GM12878 (cell line): ENCODE data around the gene SMIM43. TPM values are rescaled to one million over a fixed set of nuclear protein-coding genes. Genes with fewer than 3 reads are reported as not detected.

Source experiments
- ATAC-seq: fragments of 200-7000 bp; cut with Tn5 transposase; 3 replicates; pipeline ENCODE4 v1.9.1; 2020; ENCODE audit warnings: mild to moderate bottlenecking, moderate library complexity
- BruUV-seq: library from RNA; stranded (reverse); fragments of 400-500 nt; replicated peaks from 2 replicates; lab custom pipeline; 2021; lab: Mats Ljungman, UMichigan
- CTCF ChIA-PET: fragments of 300-600 bp; sonication (Branson Sonifier 250); formaldehyde crosslinking; extraction: SDS; loops from one replicate; lab custom pipeline; 2021; ENCODE audit warnings: inconsistent platforms; lab: Yijun Ruan, JAX
- POLR2A ChIA-PET: fragments of 350-600 bp; formaldehyde crosslinking; extraction: SDS; loops from one replicate; lab custom pipeline; 2021; ENCODE audit warnings: inconsistent platforms; lab: Charles Lee
- RAD21 ChIA-PET: fragments of 300-600 bp; sonication (Branson Sonifier 250); formaldehyde crosslinking; loops from one replicate; lab custom pipeline; 2023; ENCODE audit warnings: antibody characterized with exemption; ENCODE audit not compliant: unreplicated experiment; lab: Charles Lee
- SMC1A ChIA-PET: fragments of 300-600 bp; sonication (Branson Sonifier 250); formaldehyde crosslinking; loops from one replicate; lab custom pipeline; 2023; ENCODE audit not compliant: unreplicated experiment, uncharacterized antibody; lab: Charles Lee
- DNase-seq: peaks from one replicate; pipeline ENCODE4 v3.0.0-alpha.2; 2011; ENCODE audit warnings: low read depth, low spot score
- FAIRE-seq: peaks from 3 replicates; lab custom pipeline; 2011; peaks lifted over from hg19 to GRCh38; lab: Jason Lieb, UNC
- H2AFZ ChIP-seq: 2 replicates; pipeline ENCODE4 v1.6.0; 2011; ENCODE audit warnings: low read depth, low read length, control low read depth; ENCODE audit not compliant: control insufficient read depth
- H3K27ac ChIP-seq: 2 replicates; pipeline ENCODE4 v1.5.1; 2011; ENCODE audit warnings: control low read depth; ENCODE audit not compliant: control insufficient read depth, insufficient read depth
- H3K27me3 ChIP-seq, 2 experiments: replicated peaks in 1 of 2; 2 replicates each; pipeline versions ENCODE4 v1.6.0 to v1.6.1; 2011; ENCODE audit warnings: low read length in 1 of 2; ENCODE audit not compliant: control insufficient read depth in 2 of 2, insufficient read depth in 2 of 2
- H3K36me3 ChIP-seq, 2 experiments: 2 replicates each; pipeline ENCODE4 v1.5.1; 2011; ENCODE audit warnings: low read length in 1 of 2; ENCODE audit not compliant: control insufficient read depth in 2 of 2, insufficient read depth in 2 of 2
- H3K4me1 ChIP-seq: 2 replicates; pipeline ENCODE4 v1.6.1; 2011; ENCODE audit warnings: mild to moderate bottlenecking, low read length, moderate library complexity, mixed read lengths; ENCODE audit not compliant: control insufficient read depth, insufficient read depth
- H3K4me2 ChIP-seq: 2 replicates; pipeline ENCODE4 v1.6.0; 2011; ENCODE audit warnings: control low read depth; ENCODE audit not compliant: control insufficient read depth, insufficient read depth
- H3K4me3 ChIP-seq: fragments of 200-600 bp; sonication (generic); 2 replicates; pipeline ENCODE4 v1.5.1; 2016
- H3K79me2 ChIP-seq: 2 replicates; pipeline ENCODE4 v1.6.0; 2011; ENCODE audit warnings: low read length; ENCODE audit not compliant: control insufficient read depth, insufficient read depth
- H3K9ac ChIP-seq: 2 replicates; pipeline ENCODE4 v1.8.0; 2011; ENCODE audit warnings: low read length, control low read depth, mixed read lengths; ENCODE audit not compliant: control insufficient read depth, insufficient read depth
- H3K9me3 ChIP-seq: replicated peaks from 3 replicates; pipeline ENCODE4 v1.5.1; 2011; ENCODE audit warnings: mild to moderate bottlenecking, low read length; ENCODE audit not compliant: control insufficient read depth, insufficient read depth
- H4K20me1 ChIP-seq: 2 replicates; pipeline ENCODE4 v1.6.0; 2011; ENCODE audit not compliant: control insufficient read depth, insufficient read depth
- BACH1 ChIP-seq: fragments of 450-650 bp; IDR thresholded peaks from 2 replicates; pipeline ENCODE4 v1.6.1; 2017; ENCODE audit warnings: mild to moderate bottlenecking, borderline replicate concordance
- DPF2 ChIP-seq: fragments of 450-650 bp; IDR thresholded peaks from 2 replicates; pipeline ENCODE4 v1.6.1; 2017; ENCODE audit warnings: mild to moderate bottlenecking
- EGR1 ChIP-seq, 2 experiments: IDR thresholded peaks; 1 replicate in 1 of 2; 2 replicates in 1 of 2; pipeline ENCODE4 v1.6.1; 2011 to 2012; ENCODE audit warnings: low read depth in 2 of 2, low read length in 2 of 2, borderline replicate concordance in 1 of 2, mild to moderate bottlenecking in 1 of 2, moderate library complexity in 1 of 2
- HDGF ChIP-seq: fragments of 450-650 bp; IDR thresholded peaks from 2 replicates; pipeline ENCODE4 v1.6.1; 2016; ENCODE audit warnings: antibody characterized with exemption
- KDM1A ChIP-seq: fragments of 200-600 bp; sonication (generic); IDR thresholded peaks from 2 replicates; pipeline ENCODE4 v1.6.1; 2016; ENCODE audit warnings: borderline replicate concordance
- LARP7 ChIP-seq: fragments of 450-650 bp; IDR thresholded peaks from 2 replicates; pipeline ENCODE4 v1.6.1; 2017; ENCODE audit warnings: mild to moderate bottlenecking
- MEF2A ChIP-seq: IDR thresholded peaks from 2 replicates; pipeline ENCODE4 v1.6.1; 2011; ENCODE audit warnings: low read depth, mild to moderate bottlenecking, low read length, moderate library complexity; ENCODE audit not compliant: insufficient read depth
- NFYB ChIP-seq: IDR thresholded peaks from 2 replicates; pipeline ENCODE4 v1.6.1; 2011; ENCODE audit warnings: low read depth, mild to moderate bottlenecking, low read length, improper control_type of control experiment, moderate library complexity; ENCODE audit not compliant: insufficient read depth
- POLR2AphosphoS5 ChIP-seq: IDR thresholded peaks from 2 replicates; pipeline ENCODE4 v1.6.1; 2011; ENCODE audit warnings: mild to moderate bottlenecking, low read length, inconsistent platforms
- RAD51 ChIP-seq: fragments of 450-650 bp; IDR thresholded peaks from 2 replicates; pipeline ENCODE4 v1.6.1; 2016; ENCODE audit warnings: moderate library complexity, mild to moderate bottlenecking, inconsistent platforms
- RB1 ChIP-seq: fragments of 450-650 bp; formaldehyde crosslinking; IDR thresholded peaks from 2 replicates; pipeline ENCODE4 v1.6.1; 2017; ENCODE audit warnings: mild to moderate bottlenecking, borderline replicate concordance
- YY1 ChIP-seq: IDR thresholded peaks from 2 replicates; pipeline ENCODE4 v1.6.1; 2011; ENCODE audit warnings: low read depth, mild to moderate bottlenecking, low read length
- ZNF24 ChIP-seq: fragments of 450-650 bp; IDR thresholded peaks from 2 replicates; pipeline ENCODE4 v1.6.1; 2017; ENCODE audit warnings: antibody characterized with exemption, mild to moderate bottlenecking
- WGBS: methylation state at CpG from one replicate; pipeline ENCODE4 v1.1.6; 2016; ENCODE audit warnings: low lambda C conversion rate; ENCODE audit not compliant: insufficient replicate concordance, insufficient coverage; ENCODE audit errors: missing lambda C conversion rate; 5-methylcytosine and 5-hydroxymethylcytosine counted together
- in situ Hi-C: fragments of 300-500 bp; cut with MboI; formaldehyde crosslinking; loops from 9 replicates; pipeline ENCODE4 v1.14.3; 2018; ENCODE audit warnings: mixed read lengths
- intact Hi-C: fragments of 100-400 bp; cut with micrococcal nuclease; formaldehyde crosslinking; loops from one replicate; pipeline ENCODE4 v1.14.2; 2022; ENCODE audit not compliant: unreplicated experiment
- polyA plus RNA-seq, 11 experiments: library from polyadenylated mRNA; depleted of rRNA in 4 of 11; unstranded in 6 of 11; stranded (reverse) in 5 of 11; fragments of >200 nt; fragmentation: Nextera tagmentation in 4 of 11; fragmentation: Illumina TruSeq in 1 of 11; extraction: Ambion mirVana in 4 of 11; extraction: Trizol in 1 of 11; gene quantifications; 1 replicate in 1 of 11; 2 replicates in 10 of 11; pipeline versions ENCODE4 v1.2.1 to v1.2.3, GENCODE V29; 2011 to 2016; ENCODE audit warnings: inconsistent platforms in 2 of 11, missing spikeins in 2 of 11, low read depth in 1 of 11
- total RNA-seq, 4 experiments: library from RNA; depleted of rRNA in 3 of 4; stranded (reverse); fragments of >200 nt in 3 of 4; fragmentation: Illumina TruSeq in 1 of 4; extraction: Trizol in 1 of 4; gene quantifications; 2 replicates each; pipeline versions ENCODE4 v1.2.1 to v1.2.3, GENCODE V29; 2013 to 2021
- TF ChIP-seq, protein P1 (sequence below): IDR thresholded peaks from 2 replicates; pipeline ENCODE4 v1.6.1; 2012; ENCODE audit warnings: improper control_type of control experiment, low read depth, low read length; ENCODE audit not compliant: insufficient replicate concordance
- TF ChIP-seq, protein P2 (sequence below): IDR thresholded peaks from 2 replicates; pipeline ENCODE4 v1.6.1; 2012; ENCODE audit warnings: low read depth, low read length, improper control_type of control experiment
- TF ChIP-seq, protein P3 (sequence below): IDR thresholded peaks from 2 replicates; pipeline ENCODE4 v1.6.1; 2011; ENCODE audit warnings: borderline replicate concordance, low read depth, mild to moderate bottlenecking, moderate library complexity, low read length; ENCODE audit not compliant: insufficient read depth, poor library complexity, severe bottlenecking

SMIM43 gene
- total and polyA plus RNA-seq, 10 of the 15 experiments (the other 5 are each of a cell fraction or from before 2014, with no cell fraction given) = 0.12 TPM; not detected in 9

DNA sequence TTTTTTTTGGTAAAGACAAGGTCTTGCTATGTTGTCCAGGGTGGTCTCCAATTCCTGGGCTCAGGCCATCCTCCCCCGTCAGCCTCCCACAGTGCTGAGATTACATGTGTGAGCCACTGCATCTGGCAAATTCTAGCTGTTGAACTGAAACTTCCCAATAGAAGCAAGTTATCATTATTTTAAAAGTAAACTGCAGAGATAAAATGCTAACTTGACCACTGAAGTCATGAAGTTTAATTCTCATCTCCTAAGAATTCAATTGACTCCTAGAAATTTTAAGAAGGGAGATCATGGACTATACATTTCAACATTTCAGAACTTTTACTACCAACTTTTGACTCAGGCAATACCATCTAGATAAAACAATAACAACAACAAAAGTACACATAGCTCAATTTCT is 24.5 kb upstream of the SMIM43 start (continued):
- TF ChIP-seq, protein P1, sequence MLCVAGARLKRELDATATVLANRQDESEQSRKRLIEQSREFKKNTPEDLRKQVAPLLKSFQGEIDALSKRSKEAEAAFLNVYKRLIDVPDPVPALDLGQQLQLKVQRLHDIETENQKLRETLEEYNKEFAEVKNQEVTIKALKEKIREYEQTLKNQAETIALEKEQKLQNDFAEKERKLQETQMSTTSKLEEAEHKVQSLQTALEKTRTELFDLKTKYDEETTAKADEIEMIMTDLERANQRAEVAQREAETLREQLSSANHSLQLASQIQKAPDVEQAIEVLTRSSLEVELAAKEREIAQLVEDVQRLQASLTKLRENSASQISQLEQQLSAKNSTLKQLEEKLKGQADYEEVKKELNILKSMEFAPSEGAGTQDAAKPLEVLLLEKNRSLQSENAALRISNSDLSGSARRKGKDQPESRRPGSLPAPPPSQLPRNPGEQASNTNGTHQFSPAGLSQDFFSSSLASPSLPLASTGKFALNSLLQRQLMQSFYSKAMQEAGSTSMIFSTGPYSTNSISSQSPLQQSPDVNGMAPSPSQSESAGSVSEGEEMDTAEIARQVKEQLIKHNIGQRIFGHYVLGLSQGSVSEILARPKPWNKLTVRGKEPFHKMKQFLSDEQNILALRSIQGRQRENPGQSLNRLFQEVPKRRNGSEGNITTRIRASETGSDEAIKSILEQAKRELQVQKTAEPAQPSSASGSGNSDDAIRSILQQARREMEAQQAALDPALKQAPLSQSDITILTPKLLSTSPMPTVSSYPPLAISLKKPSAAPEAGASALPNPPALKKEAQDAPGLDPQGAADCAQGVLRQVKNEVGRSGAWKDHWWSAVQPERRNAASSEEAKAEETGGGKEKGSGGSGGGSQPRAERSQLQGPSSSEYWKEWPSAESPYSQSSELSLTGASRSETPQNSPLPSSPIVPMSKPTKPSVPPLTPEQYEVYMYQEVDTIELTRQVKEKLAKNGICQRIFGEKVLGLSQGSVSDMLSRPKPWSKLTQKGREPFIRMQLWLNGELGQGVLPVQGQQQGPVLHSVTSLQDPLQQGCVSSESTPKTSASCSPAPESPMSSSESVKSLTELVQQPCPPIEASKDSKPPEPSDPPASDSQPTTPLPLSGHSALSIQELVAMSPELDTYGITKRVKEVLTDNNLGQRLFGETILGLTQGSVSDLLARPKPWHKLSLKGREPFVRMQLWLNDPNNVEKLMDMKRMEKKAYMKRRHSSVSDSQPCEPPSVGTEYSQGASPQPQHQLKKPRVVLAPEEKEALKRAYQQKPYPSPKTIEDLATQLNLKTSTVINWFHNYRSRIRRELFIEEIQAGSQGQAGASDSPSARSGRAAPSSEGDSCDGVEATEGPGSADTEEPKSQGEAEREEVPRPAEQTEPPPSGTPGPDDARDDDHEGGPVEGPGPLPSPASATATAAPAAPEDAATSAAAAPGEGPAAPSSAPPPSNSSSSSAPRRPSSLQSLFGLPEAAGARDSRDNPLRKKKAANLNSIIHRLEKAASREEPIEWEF = no peak

DNA sequence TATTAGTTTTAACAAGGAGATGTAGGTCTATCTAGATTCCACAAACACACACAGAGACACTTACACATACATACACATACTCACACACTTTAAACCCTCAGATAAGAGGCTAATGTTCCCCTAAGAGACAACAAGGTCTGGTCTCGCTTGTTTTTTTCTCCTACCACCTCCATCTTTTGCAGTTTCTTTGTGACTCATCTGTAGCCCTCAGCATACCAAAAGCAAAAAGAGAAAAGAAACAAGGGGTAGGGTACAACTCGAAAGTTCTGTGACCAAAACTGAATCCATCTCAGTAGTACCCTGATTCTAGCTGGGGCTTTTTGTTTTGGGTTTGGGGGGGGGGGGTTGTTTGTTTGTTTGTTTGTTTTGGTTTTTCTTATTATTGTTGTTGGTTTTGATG is 23.9 kb upstream of the SMIM43 start:
- ATAC-seq = peak; percentile 89
- Histone ChIP-seq H3K27ac (no peak overlapping the region), H3K4me3 (no peak overlapping the region), H3K4me2 (peak overlapping the region; percentile 34; the same call in 1 of the 2 replicates), H3K4me1 (peaks cover 18% of the 10 kb centered on the region), H2AFZ (peak overlapping the region; percentile 56), H4K20me1 (no peaks in the 10 kb centered on the region), H3K9me3 (no peaks in the 10 kb centered on the region; the same call in 2 of the 3 replicates), H3K27me3 (no peaks in the 10 kb centered on the region), H3K36me3 (no peaks in the 10 kb centered on the region), H3K9ac (no peak overlapping the region), H3K79me2 (no peaks in the 10 kb centered on the region)
- SMC1A ChIA-PET = interaction anchor here (2.2 kb wide), 1 partner anchor 11 kb away, joined by 11 read pairs; no protein-coding TSS in a partner anchor
- POLR2A ChIA-PET = interaction anchor here (0.6 to 1.6 kb wide), 5 partner anchors 12 to 65 kb away, joined by 3 to 5 read pairs (median 4); no protein-coding TSS in a partner anchor
- DNase-seq = peak; percentile 30
- whole genome bisulfite sequencing = 4% methylated on average over 2 of the region's 2 CpGs
- RAD21 ChIA-PET = interaction anchor here (1.0 kb wide), 1 partner anchor 11 kb away, joined by 3 read pairs; no protein-coding TSS in a partner anchor
- FAIRE-seq = no peak
- BruUV-seq = no TSS peak
- CTCF ChIA-PET = interaction anchor here (1.9 kb wide), 1 partner anchor 11 kb away, joined by 7 read pairs; no protein-coding TSS in a partner anchor
- in situ Hi-C loops (no loop called here), intact Hi-C loops (no loop called here)
- TF ChIP-seq NFYB (no peak), BACH1 (no peak), RB1 (no peak), HDGF (no peak), KDM1A (no peak), RAD51 (no peak), POLR2AphosphoS5 (no peak), DPF2 (0 out of 2 replicates have a peak, but pooled peaks have one; percentile 30), YY1 (peak; percentile 44; the same call in 1 of the 2 replicates), ZNF24 (no peak), MEF2A (0 out of 2 replicates have a peak, but pooled peaks have one; percentile 10), EGR1 (IDR thresholded peaks at IDR 0.05; ENCODE audit: borderline replicate concordance in 1 of 2, low read depth in 2 of 2, low read length in 2 of 2) (no peak), LARP7 (no peak)
- TF ChIP-seq, protein P2, sequence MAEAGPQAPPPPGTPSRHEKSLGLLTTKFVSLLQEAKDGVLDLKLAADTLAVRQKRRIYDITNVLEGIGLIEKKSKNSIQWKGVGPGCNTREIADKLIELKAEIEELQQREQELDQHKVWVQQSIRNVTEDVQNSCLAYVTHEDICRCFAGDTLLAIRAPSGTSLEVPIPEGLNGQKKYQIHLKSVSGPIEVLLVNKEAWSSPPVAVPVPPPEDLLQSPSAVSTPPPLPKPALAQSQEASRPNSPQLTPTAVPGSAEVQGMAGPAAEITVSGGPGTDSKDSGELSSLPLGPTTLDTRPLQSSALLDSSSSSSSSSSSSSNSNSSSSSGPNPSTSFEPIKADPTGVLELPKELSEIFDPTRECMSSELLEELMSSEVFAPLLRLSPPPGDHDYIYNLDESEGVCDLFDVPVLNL = no peak
- TF ChIP-seq, protein P3, sequence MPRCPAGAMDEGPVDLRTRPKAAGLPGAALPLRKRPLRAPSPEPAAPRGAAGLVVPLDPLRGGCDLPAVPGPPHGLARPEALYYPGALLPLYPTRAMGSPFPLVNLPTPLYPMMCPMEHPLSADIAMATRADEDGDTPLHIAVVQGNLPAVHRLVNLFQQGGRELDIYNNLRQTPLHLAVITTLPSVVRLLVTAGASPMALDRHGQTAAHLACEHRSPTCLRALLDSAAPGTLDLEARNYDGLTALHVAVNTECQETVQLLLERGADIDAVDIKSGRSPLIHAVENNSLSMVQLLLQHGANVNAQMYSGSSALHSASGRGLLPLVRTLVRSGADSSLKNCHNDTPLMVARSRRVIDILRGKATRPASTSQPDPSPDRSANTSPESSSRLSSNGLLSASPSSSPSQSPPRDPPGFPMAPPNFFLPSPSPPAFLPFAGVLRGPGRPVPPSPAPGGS = no peak
